ENCODE data around the gene PHLDA3.

Gene PHLDA3

GRCh38 chr1:201508809-201509208 lies 39.8 kb upstream of the PHLDA3 start:
- Histone ChIP-seq H3K9me2 (replicated peaks; ENCODE audit: control insufficient read depth, low read length) (no peaks in the 10 kb centered on the region), H3K79me2 (ENCODE audit: control insufficient read depth, low read length) (peaks cover 32% of the 10 kb centered on the region), H3F3A (ENCODE audit: control insufficient read depth, insufficient read depth) (peaks cover 15% of the 10 kb centered on the region), H3K4me3 (ENCODE audit: low read length) (no peak overlapping the region), H3K36me3 (ENCODE audit: control insufficient read depth, low read length) (peaks cover 7% of the 10 kb centered on the region; the same call in 1 of the 2 replicates), H3K27me3 (ENCODE audit: control insufficient read depth, low read length) (no peaks in the 10 kb centered on the region), H3K9me3 (ENCODE audit: control insufficient read depth, insufficient read depth, low read length) (no peaks in the 10 kb centered on the region), H3K27ac (ENCODE audit: low read depth, low read length) (no peak overlapping the region), H3K4me2 (ENCODE audit: low read length) (no peak overlapping the region), H4K20me1 (ENCODE audit: control insufficient read depth, insufficient read depth, low read depth, low read length) (0 out of 2 replicates have a peak, but pooled peaks cover 4% of the 10 kb centered on the region), H3K4me1 (ENCODE audit: control insufficient read depth, low read length) (peaks cover 77% of the 10 kb centered on the region)
- TF ChIP-seq EZH2phosphoT487 (IDR thresholded peaks at IDR 0.05; ENCODE audit: borderline replicate concordance, low read length) = no peak
- TF ChIP-seq CTCF (IDR thresholded peaks at IDR 0.05; ENCODE audit: low read depth, low read length, poor library complexity, severe bottlenecking) = no peak

- peak overlapping the region; percentile 97 for H3K4me3 ChIP-seq (ENCODE audit: low read length)
- H3K4me1 ChIP-seq (ENCODE audit: control insufficient read depth, low read length) = peaks cover 83% of the 10 kb centered on the region
- H3K27ac ChIP-seq (ENCODE audit: low read depth, low read length) = peak overlapping the region; percentile 42
- H3K9me2 ChIP-seq (replicated peaks; ENCODE audit: control insufficient read depth, low read length) = no peaks in the 10 kb centered on the region
- H3K36me3 ChIP-seq (ENCODE audit: control insufficient read depth, low read length) = peaks cover 7% of the 10 kb centered on the region; the same call in 1 of the 2 replicates
- peak overlapping the region; percentile 95 for H3K4me2 ChIP-seq (ENCODE audit: low read length)
- TF ChIP-seq CTCF (IDR thresholded peaks at IDR 0.05; ENCODE audit: low read depth, low read length, poor library complexity, severe bottlenecking) = no peak
- no peak for TF ChIP-seq EZH2phosphoT487 (IDR thresholded peaks at IDR 0.05; ENCODE audit: borderline replicate concordance, low read length)
- H3K27me3 ChIP-seq (ENCODE audit: control insufficient read depth, low read length) = no peaks in the 10 kb centered on the region
- H3K79me2 ChIP-seq (ENCODE audit: control insufficient read depth, low read length) = peaks cover 40% of the 10 kb centered on the region
- peaks cover 15% of the 10 kb centered on the region for H3F3A ChIP-seq (ENCODE audit: control insufficient read depth, insufficient read depth)
- no peaks in the 10 kb centered on the region for H3K9me3 ChIP-seq (ENCODE audit: control insufficient read depth, insufficient read depth, low read length)
- 0 out of 2 replicates have a peak, but pooled peaks cover 4% of the 10 kb centered on the region for H4K20me1 ChIP-seq (ENCODE audit: control insufficient read depth, insufficient read depth, low read depth, low read length)
Measured at GRCh38 chr1:201507360-201507675, 38.3 kb upstream of the PHLDA3 start.

- H3K79me2 ChIP-seq (ENCODE audit: control insufficient read depth, low read length) = peaks cover 43% of the 10 kb centered on the region
- peak within 1 kb of the TSS; percentile 42 for H3K27ac ChIP-seq (ENCODE audit: low read depth, low read length)
- TF ChIP-seq CTCF (IDR thresholded peaks at IDR 0.05; ENCODE audit: low read depth, low read length, poor library complexity, severe bottlenecking) = peak; percentile 20
- no peak for TF ChIP-seq EZH2phosphoT487 (IDR thresholded peaks at IDR 0.05; ENCODE audit: borderline replicate concordance, low read length)
- H3K9me3 ChIP-seq (ENCODE audit: control insufficient read depth, insufficient read depth, low read length) = no peaks in the 10 kb centered on the region
- peaks cover 78% of the 10 kb centered on the region for H3K4me1 ChIP-seq (ENCODE audit: control insufficient read depth, low read length)
- H3K4me3 ChIP-seq (ENCODE audit: low read length) = peak within 1 kb of the TSS; percentile 97
- H3K9me2 ChIP-seq (replicated peaks; ENCODE audit: control insufficient read depth, low read length) = no peaks in the 10 kb centered on the region
- peaks cover 7% of the 10 kb centered on the region; the same call in 1 of the 2 replicates for H3K36me3 ChIP-seq (ENCODE audit: control insufficient read depth, low read length)
- peak within 1 kb of the TSS; percentile 95 for H3K4me2 ChIP-seq (ENCODE audit: low read length)
- H3K27me3 ChIP-seq (ENCODE audit: control insufficient read depth, low read length) = no peaks in the 10 kb centered on the region
- peaks cover 15% of the 10 kb centered on the region for H3F3A ChIP-seq (ENCODE audit: control insufficient read depth, insufficient read depth)
- 0 out of 2 replicates have a peak, but pooled peaks cover 4% of the 10 kb centered on the region for H4K20me1 ChIP-seq (ENCODE audit: control insufficient read depth, insufficient read depth, low read depth, low read length)
Measured at GRCh38 chr1:201506557-201507359, 37.8 kb upstream of the PHLDA3 start, which contains the start of gene CSRP1. CSRP1 (minus strand) TSS chr1:201507123; CDS start chr1:201496303, 10,820 bp downstream.

Measured in DOHH2 (cell line).